Measurements from ENCODE around the gene TMEM59L. TPM values are rescaled to one million over a fixed set of nuclear protein-coding genes. Genes with fewer than 3 reads are reported as not detected.

The TMEM59L gene
- total and polyA plus RNA-seq, 4 donors = 0.08 to 0.15 (median 0.08) TPM; not detected in 1

DNA sequence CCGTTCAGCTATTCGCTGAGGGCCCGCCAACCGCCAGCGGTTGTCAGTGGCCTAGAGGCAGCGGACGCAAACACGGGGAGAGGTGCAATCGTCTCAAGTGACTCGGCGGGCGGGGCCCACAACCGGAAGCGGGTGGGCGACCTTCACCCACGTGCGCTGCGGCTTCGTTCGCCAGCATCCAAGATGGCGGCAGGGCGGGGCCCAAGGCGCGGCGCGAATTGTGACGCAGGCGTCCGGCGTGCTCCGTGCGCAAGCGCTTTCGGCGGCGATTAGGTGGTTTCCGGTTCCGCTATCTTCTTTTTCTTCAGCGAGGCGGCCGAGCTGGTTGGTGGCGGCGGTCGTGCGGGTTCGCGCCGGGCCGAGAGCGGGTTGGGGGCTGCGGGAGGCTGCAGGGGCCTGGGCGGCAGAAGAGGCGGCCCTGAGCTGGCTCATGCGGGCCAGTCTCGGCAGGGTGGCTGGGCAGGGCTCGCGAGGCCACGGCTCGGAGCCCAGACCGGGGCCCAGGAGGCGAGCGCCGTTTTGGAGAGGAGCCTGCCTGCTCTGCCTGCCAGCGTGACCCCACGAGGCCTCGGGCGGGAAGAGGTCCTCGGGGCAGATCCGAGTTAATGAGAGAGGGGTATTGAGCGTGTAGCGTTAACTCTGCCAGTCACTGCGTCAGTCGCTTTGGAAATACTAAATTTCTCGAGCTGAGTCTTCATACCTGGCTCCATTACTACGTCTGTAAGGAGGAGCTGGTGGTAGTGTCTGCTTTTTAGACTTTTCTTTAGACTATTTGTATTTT lies 40.9 kb upstream of the TMEM59L start, which contains the start of gene UBA52:
UBA52 (plus strand) TSS at position 294 of the 781 bp plus-strand sequence. CDS start 1,444 bp downstream, outside the sequence.
- Histone ChIP-seq H3K4me1 (ENCODE audit: control insufficient read depth in 4 of 4, insufficient read depth in 4 of 4, low read length in 3 of 4) (peaks cover 4 to 20% (median 11%) of the 10 kb centered on the region in 4 donors), H3K27ac (ENCODE audit: low read depth in 1 of 2, low read length in 2 of 2) (peak within 1 kb of the TSS; percentile 79 to 92), H3K36me3 (ENCODE audit: control insufficient read depth in 4 of 4, insufficient read depth in 3 of 4, low read depth in 1 of 4, low read length in 3 of 4) (peaks cover 19 to 52% (median 31%) of the 10 kb centered on the region in 4 donors), H3K27me3 (ENCODE audit: control insufficient read depth in 4 of 4, insufficient read depth in 4 of 4, low read length in 3 of 4) (no peaks in the 10 kb centered on the region), H3K9me3 (ENCODE audit: control insufficient read depth in 4 of 4, low read length in 3 of 4) (no peaks in the 10 kb centered on the region), H3K4me3 (ENCODE audit: low read depth in 1 of 3, low read length in 3 of 3) (peak within 1 kb of the TSS; percentile 67 to 100 (median 93)), H3K9ac (ENCODE audit: low read depth in 1 of 2, low read length in 2 of 2) (peak within 1 kb of the TSS; percentile 86 to 98)
- WGBS = under 1% methylated on average over 75 of the region's 75 CpGs
- TF ChIP-seq YY1 (IDR thresholded peaks at IDR 0.05) (peak; percentile 100), HNF4G (IDR thresholded peaks at IDR 0.05) (no peak), SP1 (IDR thresholded peaks at IDR 0.05) (peak; percentile 79), CTCF (IDR thresholded peaks at IDR 0.05; ENCODE audit: low read depth, low read length, missing input control) (no peak), JUND (IDR thresholded peaks at IDR 0.05) (peak; percentile 46 to 63), EGR1 (IDR thresholded peaks at IDR 0.05; ENCODE audit: low read depth in 2 of 2) (peak; percentile 38 to 77), RAD21 (IDR thresholded peaks at IDR 0.05) (peak; percentile 64 to 69), TAF1 (conservative IDR thresholded peaks at IDR 0.05) (peak; percentile 35), HNF4A (conservative IDR thresholded peaks at IDR 0.05) (peak; percentile 19 to 39), FOXA2 (IDR thresholded peaks at IDR 0.05) (no peak), NR2F2 (IDR thresholded peaks at IDR 0.05) (no peak), REST (IDR thresholded peaks at IDR 0.05) (peak; percentile 83), RXRA (IDR thresholded peaks at IDR 0.05) (peak; percentile 42 to 51), GABPA (IDR thresholded peaks at IDR 0.05 in 1 of 2, conservative IDR thresholded peaks at IDR 0.05 in 1 of 2) (peak; percentile 77 to 95), ZBTB33 (IDR thresholded peaks at IDR 0.05) (peak; percentile 57), FOXA1 (IDR thresholded peaks at IDR 0.05) (peak; percentile 52)
- TF ChIP-seq, protein P1, sequence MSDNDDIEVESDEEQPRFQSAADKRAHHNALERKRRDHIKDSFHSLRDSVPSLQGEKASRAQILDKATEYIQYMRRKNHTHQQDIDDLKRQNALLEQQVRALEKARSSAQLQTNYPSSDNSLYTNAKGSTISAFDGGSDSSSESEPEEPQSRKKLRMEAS (IDR thresholded peaks at IDR 0.05) = peak; percentile 98
- TF ChIP-seq, protein P2, sequence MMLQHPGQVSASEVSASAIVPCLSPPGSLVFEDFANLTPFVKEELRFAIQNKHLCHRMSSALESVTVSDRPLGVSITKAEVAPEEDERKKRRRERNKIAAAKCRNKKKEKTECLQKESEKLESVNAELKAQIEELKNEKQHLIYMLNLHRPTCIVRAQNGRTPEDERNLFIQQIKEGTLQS (IDR thresholded peaks at IDR 0.05) = no peak
- peak; percentile 99 for DNase-seq (ENCODE audit: low spot score)
